DMS153 treated with DMSO at 0.1 percent for 48 hours (cell line): ENCODE results near the gene DEFB129.
A peak's percentile ranks its signal among the peaks of the same experiment; 100 is the strongest.
"Not testable (repeated sequence)": the region's sequence is repeated elsewhere in the genome, so short reads cannot be mapped to it uniquely, and the experiment has no call there.

ENCODE experiments used
- DNase-seq: peaks from one replicate; lab custom pipeline; 2025; ENCODE audit not compliant: unreplicated experiment; lab: John Stamatoyannopoulos, UW

DEFB129 gene

GRCh38 chr20:252801-253200 is 25.7 kb downstream of the DEFB129 start:
- DNase-seq: no peak

- DNase-seq: not testable (repeated sequence)
These were observed 26.4 kb downstream of the DEFB129 start for GRCh38 chr20:253447-253846.

GRCh38 chr20:257419-257818 is 30.4 kb downstream of the DEFB129 start, which contains the start of gene DEFB132:
DEFB132 (plus strand) TSS chr20:257724; CDS start chr20:257779, 55 bp downstream.
- DNase-seq: no peak

GRCh38 chr20:258269-258858 is 31.3 kb downstream of the DEFB129 start:
- DNase-seq: no peak

- no peak for DNase-seq
These were observed 31.9 kb downstream of the DEFB129 start for GRCh38 chr20:258963-259362.

- DNase-seq: no peak
These were observed 32.9 kb downstream of the DEFB129 start for GRCh38 chr20:259981-260380.

- no peak for DNase-seq
These were observed 36.6 kb downstream of the DEFB129 start for GRCh38 chr20:263701-264100.

GRCh38 chr20:266596-267562 is 39.8 kb downstream of the DEFB129 start:
- peak; percentile 38 for DNase-seq

GRCh38 chr20:270517-270916 is 43.5 kb downstream of the DEFB129 start:
- no peak for DNase-seq

GRCh38 chr20:271069-271468 is 44.0 kb downstream of the DEFB129 start:
- no peak for DNase-seq

GRCh38 chr20:271528-271927 is 44.5 kb downstream of the DEFB129 start:
- DNase-seq: no peak

GRCh38 chr20:272718-273117 is 45.7 kb downstream of the DEFB129 start:
- DNase-seq: no peak

- no peak for DNase-seq
These were observed 46.8 kb downstream of the DEFB129 start for GRCh38 chr20:273884-274283.

GRCh38 chr20:275791-276190 is 48.7 kb downstream of the DEFB129 start:
- no peak for DNase-seq

GRCh38 chr20:276620-277495 is 49.8 kb downstream of the DEFB129 start:
- no peak for DNase-seq

GRCh38 chr20:277496-277781 is 50.4 kb downstream of the DEFB129 start:
- DNase-seq: no peak

- DNase-seq: no peak
These were observed 51.1 kb downstream of the DEFB129 start for GRCh38 chr20:278181-278580.

- DNase-seq: no peak
These were observed 51.8 kb downstream of the DEFB129 start for GRCh38 chr20:278607-279571.
